ENCODE measurements around the gene DLL3.
A peak's percentile ranks its signal among the peaks of the same experiment; 100 is the strongest.

DNA sequence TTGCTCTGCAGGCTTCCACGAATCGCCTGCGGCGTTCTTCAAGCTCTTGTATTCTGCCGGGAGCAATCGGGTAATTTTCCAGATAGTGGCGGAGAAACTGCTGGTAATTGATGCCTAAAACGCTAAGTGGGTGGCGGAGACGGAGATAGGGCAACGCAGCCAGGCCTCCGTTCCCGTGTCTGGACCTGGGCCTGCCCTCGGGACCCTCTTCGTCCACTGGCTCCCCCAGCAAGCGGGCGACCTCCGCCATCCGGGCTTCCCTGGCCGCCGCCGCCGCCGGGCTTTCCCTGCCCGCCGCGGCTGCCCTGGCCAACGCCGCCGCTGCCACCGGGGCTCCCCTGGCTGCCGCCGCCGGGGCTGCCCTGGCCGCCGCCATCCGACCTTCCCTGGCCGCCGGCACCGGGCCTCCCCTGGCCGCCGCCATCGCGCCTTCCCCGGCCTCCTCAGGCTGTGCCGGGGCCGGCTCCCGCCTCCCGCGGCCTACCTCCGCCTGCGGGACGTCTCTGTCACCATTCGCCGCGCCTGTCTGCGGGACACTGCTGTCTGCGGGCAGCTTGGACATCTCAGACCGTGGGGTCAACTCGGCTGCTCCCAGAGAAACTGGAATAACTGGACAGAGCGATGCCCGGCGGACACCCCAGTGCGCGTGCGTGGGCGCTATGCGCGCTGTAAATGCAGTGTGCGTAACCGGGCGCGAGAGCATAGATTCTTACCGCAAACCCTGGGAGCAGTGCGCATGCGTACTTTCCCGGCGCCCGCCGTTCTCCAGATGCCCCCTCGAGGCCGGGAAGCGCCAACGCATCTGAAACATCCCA is 41.0 kb downstream of the DLL3 start, which contains the start of gene EID2:
- TF ChIP-seq, protein P1, sequence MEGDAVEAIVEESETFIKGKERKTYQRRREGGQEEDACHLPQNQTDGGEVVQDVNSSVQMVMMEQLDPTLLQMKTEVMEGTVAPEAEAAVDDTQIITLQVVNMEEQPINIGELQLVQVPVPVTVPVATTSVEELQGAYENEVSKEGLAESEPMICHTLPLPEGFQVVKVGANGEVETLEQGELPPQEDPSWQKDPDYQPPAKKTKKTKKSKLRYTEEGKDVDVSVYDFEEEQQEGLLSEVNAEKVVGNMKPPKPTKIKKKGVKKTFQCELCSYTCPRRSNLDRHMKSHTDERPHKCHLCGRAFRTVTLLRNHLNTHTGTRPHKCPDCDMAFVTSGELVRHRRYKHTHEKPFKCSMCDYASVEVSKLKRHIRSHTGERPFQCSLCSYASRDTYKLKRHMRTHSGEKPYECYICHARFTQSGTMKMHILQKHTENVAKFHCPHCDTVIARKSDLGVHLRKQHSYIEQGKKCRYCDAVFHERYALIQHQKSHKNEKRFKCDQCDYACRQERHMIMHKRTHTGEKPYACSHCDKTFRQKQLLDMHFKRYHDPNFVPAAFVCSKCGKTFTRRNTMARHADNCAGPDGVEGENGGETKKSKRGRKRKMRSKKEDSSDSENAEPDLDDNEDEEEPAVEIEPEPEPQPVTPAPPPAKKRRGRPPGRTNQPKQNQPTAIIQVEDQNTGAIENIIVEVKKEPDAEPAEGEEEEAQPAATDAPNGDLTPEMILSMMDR (IDR thresholded peaks at IDR 0.05): peak; percentile 80 to 93 (median 89)
- TF ChIP-seq POLR2A (IDR thresholded peaks at IDR 0.05): peak; percentile 88
